ENCODE measurements around the gene PTEN. TPM values are rescaled to one million over a fixed set of nuclear protein-coding genes. Genes with fewer than 3 reads are reported as not detected.
A peak's percentile ranks its signal among the peaks of the same experiment; 100 is the strongest.

Gene PTEN
- total RNA-seq, 1 experiment from 2014 or later = 58.7 TPM

- Histone ChIP-seq H3K79me2 (ENCODE audit: insufficient read depth, low read length) (peaks cover 32% of the 10 kb centered on the region), H2AFZ (ENCODE audit: low read depth, low read length, poor library complexity, severe bottlenecking) (no peak overlapping the region), H3K36me3 (ENCODE audit: control insufficient read depth in 1 of 2, insufficient read depth in 2 of 2, low read length in 2 of 2) (peaks cover 0 to 3% of the 10 kb centered on the region in 2 experiments; a peak in 1 of 4 replicates), H3K4me3 (replicated peaks in 1 of 2; ENCODE audit: low read depth in 1 of 2, low read length in 2 of 2) (no peak overlapping the region), H3K4me1 (ENCODE audit: control insufficient read depth in 1 of 2, insufficient read depth in 2 of 2, low read length in 2 of 2) (peaks cover 0 to 16% of the 10 kb centered on the region in 2 experiments; a peak in 2 of 4 replicates), H3K9me3 (ENCODE audit: control insufficient read depth in 1 of 2, insufficient read depth in 1 of 2, low read depth in 1 of 2, low read length in 2 of 2) (no peaks in the 10 kb centered on the region), H3K9ac (ENCODE audit: low read length) (no peak overlapping the region), H4K20me1 (ENCODE audit: insufficient read depth) (no peaks in the 10 kb centered on the region), H3K4me2 (ENCODE audit: low read length) (peak overlapping the region; percentile 40), H3K27ac (ENCODE audit: low read depth, low read length) (no peak overlapping the region), H3K27me3 (ENCODE audit: insufficient read depth, low read length) (no peaks in the 10 kb centered on the region), H3K9me2 (ENCODE audit: insufficient read depth) (no peaks in the 10 kb centered on the region)
- CTCF ChIA-PET = no interaction called here
- ATAC-seq = no peak
- intact Hi-C loops (cut with micrococcal nuclease) = no loop called here
- POLR2A ChIA-PET = no interaction called here
- no peak for TF ChIP-seq EGR1 (IDR thresholded peaks at IDR 0.05; ENCODE audit: low read depth)
- no peak for TF ChIP-seq ATF3 (IDR thresholded peaks at IDR 0.05)
- TF ChIP-seq EZH2 (IDR thresholded peaks at IDR 0.05) = no peak
- TF ChIP-seq JUND (IDR thresholded peaks at IDR 0.05) = no peak
- TF ChIP-seq REST (IDR thresholded peaks at IDR 0.05; ENCODE audit: low read depth) = no peak
- no peak for TF ChIP-seq FOSL1 (IDR thresholded peaks at IDR 0.05; ENCODE audit: low read depth)
- TF ChIP-seq CTCF (IDR thresholded peaks at IDR 0.05 in 2 of 3, conservative IDR thresholded peaks at IDR 0.05 in 1 of 3; ENCODE audit: borderline replicate concordance in 1 of 3, insufficient read depth in 1 of 3, low read depth in 2 of 3, low read length in 2 of 3) = no peak
- no peak for TF ChIP-seq POLR2A (IDR thresholded peaks at IDR 0.05; ENCODE audit: borderline replicate concordance, extremely low read depth, insufficient read depth, insufficient read length)
- TF ChIP-seq POLR2AphosphoS5 (IDR thresholded peaks at IDR 0.05; ENCODE audit: low read depth, low read length) = no peak
- TF ChIP-seq CEBPB (IDR thresholded peaks at IDR 0.05; ENCODE audit: low read depth) = no peak
- TF ChIP-seq ZFX (IDR thresholded peaks at IDR 0.05) = no peak
- no peak for TF ChIP-seq EZH2phosphoT487 (IDR thresholded peaks at IDR 0.05; ENCODE audit: borderline replicate concordance)
- no peak for TF ChIP-seq YY1 (IDR thresholded peaks at IDR 0.05; ENCODE audit: extremely low read depth, insufficient replicate concordance, low read depth, low read length)
- TF ChIP-seq SIN3A (IDR thresholded peaks at IDR 0.05; ENCODE audit: low read depth) = no peak
- TF ChIP-seq ZNF274 (IDR thresholded peaks at IDR 0.05; ENCODE audit: low read depth, low read length) = no peak
- no peak for TF ChIP-seq ELF1 (IDR thresholded peaks at IDR 0.05; ENCODE audit: borderline replicate concordance, low read depth)
- TF ChIP-seq RAD21 (IDR thresholded peaks at IDR 0.05; ENCODE audit: low read depth) = no peak
- RAD21 ChIA-PET (ENCODE audit: low non-redundant PET in 1 of 2, low total read pairs in 2 of 2, uncharacterized antibody in 2 of 2, unreplicated experiment in 2 of 2) = interaction anchor here in 1 of 2 experiments (0.6 kb wide), 1 partner anchor 577 kb away, joined by 8 read pairs; no protein-coding TSS in a partner anchor
- BruUV-seq (replicated peaks) = no TSS peak
- no peak for DNase-seq (ENCODE audit: low read depth, low spot score)
Measured at GRCh38 chr10:87930934-87931835, 67.8 kb downstream of the PTEN start.
